Epithelial cell of proximal tubule (primary cell): Measurements from ENCODE around the gene CALHM2. TPM values are rescaled to one million over a fixed set of nuclear protein-coding genes. Genes with fewer than 3 reads are reported as not detected.

Source experiments
- DNase-seq: peaks from one replicate; pipeline ENCODE4 v3.0.0-alpha.2; 2011; ENCODE audit warnings: low read depth
- H3K4me3 ChIP-seq: 2 replicates; pipeline ENCODE4 v1.5.1; 2011; ENCODE audit warnings: low read depth, mild to moderate bottlenecking, low read length
- total RNA-seq: library from RNA; depleted of rRNA; stranded (reverse); fragments of >200 nt; gene quantifications from 2 replicates; pipeline ENCODE4 v1.2.3, GENCODE V29; 2015
- TF ChIP-seq, protein P1 (sequence below): conservative IDR thresholded peaks from 2 replicates; pipeline ENCODE4 v1.5.1; 2012; ENCODE audit warnings: low read depth, mild to moderate bottlenecking, low read length

Gene CALHM2
- total RNA-seq, 1 donor from 2014 or later, result 4.7 TPM

DNA sequence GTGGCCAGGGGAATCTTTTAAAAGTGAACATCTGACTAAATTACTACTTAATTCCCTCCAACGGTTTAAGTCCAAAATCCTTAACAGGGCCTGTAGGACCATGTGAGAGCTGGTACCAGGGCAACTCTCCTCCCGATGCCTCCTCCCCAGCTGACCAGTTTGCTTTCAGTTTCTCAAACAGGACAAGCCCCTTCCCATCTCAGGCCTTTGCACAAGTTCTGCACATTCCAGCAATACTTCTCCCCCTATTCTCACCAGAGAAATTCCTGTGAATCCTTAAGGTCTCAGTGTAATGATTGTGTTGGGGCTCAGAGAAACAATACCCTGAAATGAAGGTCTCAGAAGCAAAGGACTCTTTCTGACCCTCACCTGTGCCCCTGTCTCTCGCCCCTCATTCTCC lies 14.6 kb upstream of the CALHM2 start:
- no peak for DNase-seq
- H3K4me3 ChIP-seq, result no peak overlapping the region
- TF ChIP-seq, protein P1, sequence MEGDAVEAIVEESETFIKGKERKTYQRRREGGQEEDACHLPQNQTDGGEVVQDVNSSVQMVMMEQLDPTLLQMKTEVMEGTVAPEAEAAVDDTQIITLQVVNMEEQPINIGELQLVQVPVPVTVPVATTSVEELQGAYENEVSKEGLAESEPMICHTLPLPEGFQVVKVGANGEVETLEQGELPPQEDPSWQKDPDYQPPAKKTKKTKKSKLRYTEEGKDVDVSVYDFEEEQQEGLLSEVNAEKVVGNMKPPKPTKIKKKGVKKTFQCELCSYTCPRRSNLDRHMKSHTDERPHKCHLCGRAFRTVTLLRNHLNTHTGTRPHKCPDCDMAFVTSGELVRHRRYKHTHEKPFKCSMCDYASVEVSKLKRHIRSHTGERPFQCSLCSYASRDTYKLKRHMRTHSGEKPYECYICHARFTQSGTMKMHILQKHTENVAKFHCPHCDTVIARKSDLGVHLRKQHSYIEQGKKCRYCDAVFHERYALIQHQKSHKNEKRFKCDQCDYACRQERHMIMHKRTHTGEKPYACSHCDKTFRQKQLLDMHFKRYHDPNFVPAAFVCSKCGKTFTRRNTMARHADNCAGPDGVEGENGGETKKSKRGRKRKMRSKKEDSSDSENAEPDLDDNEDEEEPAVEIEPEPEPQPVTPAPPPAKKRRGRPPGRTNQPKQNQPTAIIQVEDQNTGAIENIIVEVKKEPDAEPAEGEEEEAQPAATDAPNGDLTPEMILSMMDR, result no peak

DNA sequence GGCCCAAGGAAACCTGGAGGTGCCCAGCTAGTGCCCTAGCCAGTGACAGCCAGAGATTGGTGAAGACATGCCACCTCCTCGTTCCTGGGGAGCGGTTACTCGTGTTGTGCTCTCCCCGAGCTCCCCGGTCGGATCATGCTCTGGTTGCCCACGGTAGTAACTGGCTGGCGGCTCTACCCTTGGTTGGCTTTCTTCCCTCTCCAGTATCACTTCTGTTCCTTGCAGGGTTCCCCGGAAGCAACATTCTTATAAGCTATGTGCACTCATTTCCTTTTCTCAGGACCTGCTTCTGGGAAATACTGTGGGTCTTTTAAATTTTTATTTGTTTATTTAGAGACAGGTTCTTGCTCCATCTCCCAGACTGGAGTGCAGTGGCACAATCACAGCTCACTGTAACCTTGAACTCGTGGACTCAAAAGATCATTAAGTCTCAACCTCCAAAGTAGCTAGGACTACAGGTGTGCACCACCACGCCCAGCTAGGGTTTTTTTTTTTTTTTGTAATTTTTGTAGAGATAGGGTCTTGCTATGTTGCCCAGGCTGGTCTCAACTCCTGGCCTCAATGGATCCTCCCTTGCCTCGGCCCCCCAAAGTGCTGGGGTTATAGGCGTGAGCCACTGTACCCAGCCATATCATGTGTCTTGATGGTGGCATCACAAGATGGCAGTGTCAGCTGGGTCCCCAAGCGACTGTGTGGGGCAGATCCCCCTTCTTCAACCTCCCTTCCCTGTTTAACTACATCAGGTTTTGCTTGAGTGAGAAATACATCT lies 13.4 kb upstream of the CALHM2 start:
- H3K4me3 ChIP-seq, result no peak overlapping the region
- DNase-seq, result no peak
- TF ChIP-seq, protein P1, result no peak

DNA sequence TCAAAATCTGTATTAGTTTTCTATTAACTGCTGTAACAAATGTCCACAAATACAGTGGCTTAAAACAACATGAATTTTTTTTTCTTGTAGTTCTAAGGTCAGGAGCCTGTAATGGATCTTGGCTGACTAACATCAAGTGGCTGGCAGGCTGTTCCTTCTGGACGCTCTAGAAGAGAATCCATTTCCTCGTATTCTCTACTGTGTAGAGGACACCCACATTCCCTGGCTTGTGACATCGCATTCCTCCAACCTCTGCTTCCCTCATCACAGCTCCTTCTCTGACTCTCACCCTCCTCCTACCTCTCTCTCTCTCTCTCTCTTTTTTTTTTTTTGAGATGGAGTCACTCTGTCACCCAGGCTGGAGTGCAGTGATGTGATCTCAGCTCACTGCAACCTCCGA lies 11.3 kb upstream of the CALHM2 start:
- no peak for DNase-seq
- TF ChIP-seq, protein P1, result no peak
- no peak overlapping the region for H3K4me3 ChIP-seq

DNA sequence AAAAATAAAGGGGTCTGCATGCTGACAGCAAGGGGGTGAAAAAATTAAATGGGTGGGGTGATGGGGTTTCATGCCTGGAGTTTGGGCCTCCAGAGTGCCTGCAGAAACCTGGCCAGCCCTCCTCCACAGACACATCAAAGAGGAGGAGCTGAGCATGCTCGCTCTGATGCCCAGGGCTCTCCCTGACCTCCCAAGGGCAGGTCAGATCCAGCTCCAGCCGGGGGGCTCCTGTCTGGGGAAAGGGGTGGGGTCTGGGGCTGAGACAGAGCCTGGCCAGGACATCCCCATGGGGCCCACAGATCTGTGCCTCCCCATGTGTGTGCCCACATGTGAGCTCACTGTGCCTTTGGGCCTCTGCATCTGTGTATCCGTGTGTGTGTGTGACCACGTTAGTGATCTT lies 7.4 kb upstream of the CALHM2 start:
- no peak for DNase-seq
- TF ChIP-seq, protein P1, result no peak
- H3K4me3 ChIP-seq, result no peak overlapping the region

DNA sequence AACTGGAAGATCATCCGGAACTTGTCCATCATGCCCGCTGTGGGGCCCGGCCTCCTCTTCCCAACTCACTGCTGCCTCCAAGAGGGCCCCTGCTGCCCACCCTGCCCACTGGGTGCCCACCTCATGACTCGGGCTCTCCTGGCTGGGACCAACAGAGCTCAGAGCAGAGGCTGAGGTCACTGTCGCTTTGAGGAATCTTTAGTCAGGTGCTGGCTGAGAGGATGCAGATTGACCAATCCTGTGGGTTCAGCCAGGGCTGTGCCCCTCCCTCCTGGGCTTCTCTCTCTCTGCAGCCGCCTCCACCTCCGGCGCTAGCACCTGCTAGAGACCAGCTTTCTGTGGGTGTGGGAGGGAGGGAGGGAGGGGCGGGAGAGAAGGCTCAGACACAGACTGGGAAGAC lies 6.5 kb upstream of the CALHM2 start, which contains the start of gene CALHM1:
Gene CALHM1 (minus strand): TSS at position 181 of the 400 bp plus-strand sequence. CDS start 149 bp downstream, at position 32.
- no peak for DNase-seq
- TF ChIP-seq, protein P1, result no peak
- H3K4me3 ChIP-seq, result no peak within 1 kb of the TSS

DNA sequence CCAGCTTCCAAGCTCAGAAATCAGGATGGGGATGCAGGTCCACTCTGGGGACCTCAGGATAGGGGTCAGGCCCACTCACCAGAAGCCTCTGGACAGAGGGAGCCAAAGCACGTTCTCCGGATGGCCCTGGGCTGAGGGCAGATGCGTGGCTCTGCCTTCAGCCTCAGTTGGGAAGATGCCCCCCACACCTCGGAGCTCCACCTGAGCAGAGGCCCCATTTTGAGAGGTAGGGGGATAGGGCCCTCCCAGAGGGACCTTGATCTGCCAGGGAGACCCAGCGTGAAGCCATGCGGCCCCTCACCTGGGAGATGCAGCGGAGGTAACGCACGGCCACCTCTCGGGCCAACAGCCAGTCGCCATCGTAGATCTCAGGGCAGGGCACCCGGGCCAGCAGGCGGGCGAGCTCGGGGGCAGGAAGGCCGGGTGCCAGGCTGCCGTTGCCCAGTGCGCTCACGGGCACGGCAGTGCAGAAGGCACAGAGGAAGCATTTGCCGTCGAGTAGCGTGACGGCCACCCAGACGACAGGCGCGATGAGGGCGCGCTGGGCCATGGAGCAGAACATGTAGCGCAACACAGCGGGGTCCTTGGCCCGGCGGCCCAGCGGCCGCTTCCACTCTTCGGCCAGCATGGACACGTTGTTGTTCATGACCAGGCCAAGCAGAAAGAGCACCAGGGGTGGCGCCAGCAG lies 5.9 kb upstream of the CALHM2 start:
- no peak for DNase-seq
- H3K4me3 ChIP-seq, result no peak overlapping the region
- TF ChIP-seq, protein P1, result no peak
